H9 (cell line): ENCODE data around the gene TTC6. TPM values are rescaled to one million over a fixed set of nuclear protein-coding genes. Genes with fewer than 3 reads are reported as not detected.

Experiments used
- DNase-seq: peaks from one replicate; pipeline ENCODE4 v3.0.0-alpha.2; 2017
- H2AFZ ChIP-seq: one replicate; pipeline ENCODE4 v1.6.1; 2013; ENCODE audit warnings: mild to moderate bottlenecking, low read length, control low read depth, moderate library complexity
- H2AK5ac ChIP-seq: 2 replicates; pipeline ENCODE4 v1.6.1; 2013; ENCODE audit warnings: low read length, control low read depth, mixed read lengths; ENCODE audit not compliant: insufficient read length
- H2BK120ac ChIP-seq: one replicate; pipeline ENCODE4 v1.6.1; 2013; ENCODE audit warnings: low read depth, mild to moderate bottlenecking, low read length, control low read depth, inconsistent platforms; ENCODE audit not compliant: poor library complexity, severe bottlenecking
- H2BK12ac ChIP-seq: 2 replicates; pipeline ENCODE4 v1.6.1; 2013; ENCODE audit warnings: low read length, control low read depth, mixed read lengths, low read depth; ENCODE audit not compliant: insufficient read length
- H2BK15ac ChIP-seq: 2 replicates; pipeline ENCODE4 v1.6.1; 2013; ENCODE audit warnings: low read depth, low read length, control low read depth
- H2BK20ac ChIP-seq: one replicate; pipeline ENCODE4 v1.6.1; 2013; ENCODE audit warnings: low read depth, mild to moderate bottlenecking, low read length, control low read depth, inconsistent platforms; ENCODE audit not compliant: poor library complexity, severe bottlenecking
- H2BK5ac ChIP-seq: 2 replicates; pipeline ENCODE4 v1.6.1; 2013; ENCODE audit warnings: low read length, control low read depth, mixed read lengths; ENCODE audit not compliant: insufficient read length
- H3K14ac ChIP-seq: 2 replicates; pipeline ENCODE4 v1.6.1; 2013; ENCODE audit warnings: low read length, control low read depth; ENCODE audit not compliant: insufficient read depth
- H3K18ac ChIP-seq: 2 replicates; pipeline ENCODE4 v1.6.1; 2013; ENCODE audit warnings: low read depth, mild to moderate bottlenecking, mixed read lengths, low read length, control low read depth; ENCODE audit not compliant: insufficient read length
- H3K23ac ChIP-seq: 2 replicates; pipeline ENCODE4 v1.6.1; 2013; ENCODE audit warnings: low read length, control low read depth, mixed read lengths, low read depth; ENCODE audit not compliant: insufficient read length
- H3K23me2 ChIP-seq: 2 replicates; pipeline ENCODE4 v1.6.1; 2013; ENCODE audit warnings: low read depth, mild to moderate bottlenecking, mixed read lengths, low read length, control low read depth; ENCODE audit not compliant: insufficient read length, poor library complexity, severe bottlenecking
- H3K27ac ChIP-seq: 2 replicates; pipeline ENCODE4 v1.5.1; 2013; ENCODE audit warnings: low read length, control low read depth, mixed read lengths, low read depth; ENCODE audit not compliant: insufficient read length
- H3K27me3 ChIP-seq: 2 replicates; pipeline ENCODE4 v1.6.1; 2013; ENCODE audit warnings: low read length, control low read depth, inconsistent platforms; ENCODE audit not compliant: insufficient read depth
- H3K4ac ChIP-seq: 2 replicates; pipeline ENCODE4 v1.6.1; 2013; ENCODE audit warnings: low read depth, mild to moderate bottlenecking, control low read depth, inconsistent platforms, low read length, moderate library complexity
- H3K4me1 ChIP-seq: 2 replicates; pipeline ENCODE4 v1.6.1; 2013; ENCODE audit warnings: low read length, control low read depth, inconsistent platforms; ENCODE audit not compliant: insufficient read depth
- H3K4me2 ChIP-seq: 2 replicates; pipeline ENCODE4 v1.6.1; 2013; ENCODE audit warnings: low read length, control low read depth, mixed read lengths; ENCODE audit not compliant: insufficient read length, insufficient read depth
- H3K56ac ChIP-seq: 2 replicates; pipeline ENCODE4 v1.6.1; 2013; ENCODE audit warnings: low read depth, mild to moderate bottlenecking, mixed read lengths, low read length, control low read depth; ENCODE audit not compliant: insufficient read length
- H3K79me1 ChIP-seq: 2 replicates; pipeline ENCODE4 v1.6.1; 2013; ENCODE audit warnings: low read depth, mild to moderate bottlenecking, moderate library complexity, low read length, control low read depth, inconsistent platforms; ENCODE audit not compliant: insufficient read depth, poor library complexity, severe bottlenecking
- H3K79me2 ChIP-seq: 2 replicates; pipeline ENCODE4 v1.6.1; 2013; ENCODE audit warnings: low read length, control low read depth, inconsistent platforms; ENCODE audit not compliant: insufficient read depth
- H3K9ac ChIP-seq: 2 replicates; pipeline ENCODE4 v1.6.1; 2013; ENCODE audit warnings: low read length, control low read depth, mixed read lengths; ENCODE audit not compliant: insufficient read length; ENCODE audit errors: extremely low read depth
- H3K9me3 ChIP-seq: one replicate; pipeline ENCODE4 v1.6.1; 2013; ENCODE audit warnings: low read depth, low read length, inconsistent platforms; ENCODE audit not compliant: control insufficient read depth
- H3T11ph ChIP-seq: one replicate; pipeline ENCODE4 v1.6.1; 2013; ENCODE audit warnings: mild to moderate bottlenecking, low read length, control low read depth, inconsistent platforms
- H4K20me1 ChIP-seq: one replicate; pipeline ENCODE4 v1.6.1; 2013; ENCODE audit not compliant: control insufficient read depth, insufficient read length, insufficient read depth
- H4K5ac ChIP-seq: 2 replicates; pipeline ENCODE4 v1.6.1; 2013; ENCODE audit warnings: low read depth, mild to moderate bottlenecking, mixed read lengths, low read length, control low read depth; ENCODE audit not compliant: insufficient read length
- H4K8ac ChIP-seq: replicated peaks from 2 replicates; pipeline ENCODE4 v1.6.1; 2013; ENCODE audit warnings: low read length, control low read depth, mixed read lengths, low read depth; ENCODE audit not compliant: insufficient read length
- H4K91ac ChIP-seq: 2 replicates; pipeline ENCODE4 v1.6.1; 2013; ENCODE audit warnings: low read depth, mild to moderate bottlenecking, moderate library complexity, mixed read lengths, low read length, control low read depth; ENCODE audit not compliant: insufficient read length
- H3K27ac Mint-ChIP-seq, 3 experiments: 2 replicates in 2 of 3; 3 replicates in 1 of 3; pipeline ENCODE4 v1.8.0; 2020 to 2021; ENCODE audit warnings: mixed read lengths in 3 of 3, mild to moderate bottlenecking in 1 of 3, moderate library complexity in 1 of 3
- H3K27me3 Mint-ChIP-seq: 2 replicates; pipeline ENCODE4 v1.8.0; 2021; ENCODE audit warnings: low read depth, mild to moderate bottlenecking, moderate library complexity, mixed read lengths
- H3K36me3 Mint-ChIP-seq, 3 experiments: 2 replicates in 2 of 3; 3 replicates in 1 of 3; pipeline ENCODE4 v1.8.0; 2020 to 2021; ENCODE audit warnings: low read depth in 3 of 3, mixed read lengths in 3 of 3; ENCODE audit not compliant: insufficient read depth in 1 of 3
- H3K4me1 Mint-ChIP-seq, 2 experiments: 2 replicates each; pipeline ENCODE4 v1.8.0; 2020; ENCODE audit warnings: mixed read lengths in 2 of 2
- H3K4me3 Mint-ChIP-seq, 2 experiments: 2 replicates in 1 of 2; 3 replicates in 1 of 2; pipeline ENCODE4 v1.8.0; 2020 to 2021; ENCODE audit warnings: mild to moderate bottlenecking in 2 of 2, mixed read lengths in 2 of 2, moderate library complexity in 1 of 2
- H3K9me3 Mint-ChIP-seq, 2 experiments: 2 replicates in 1 of 2; 3 replicates in 1 of 2; pipeline ENCODE4 v1.8.0; 2020; ENCODE audit warnings: mild to moderate bottlenecking in 2 of 2, mixed read lengths in 2 of 2, moderate library complexity in 1 of 2
- CTCF ChIP-seq: fragments of 200-600 bp; sonication (generic); conservative IDR thresholded peaks from 3 replicates; pipeline ENCODE4 v1.8.0; 2021; ENCODE audit warnings: antibody characterized with exemption, mild to moderate bottlenecking
- WGBS: extraction: QIAGEN DNeasy Blood & Tissue Kit; methylation state at CpG from one replicate; pipeline ENCODE4 v1.1.7; 2013; ENCODE audit warnings: missing lambda C conversion rate, low lambda C conversion rate, mixed read lengths; ENCODE audit not compliant: insufficient read length; ENCODE audit errors: extremely low coverage; 5-methylcytosine and 5-hydroxymethylcytosine counted together
- total RNA-seq: library from RNA; stranded (reverse); gene quantifications from 2 replicates; pipeline ENCODE4 v1.2.1, GENCODE V29; 2021

Gene TTC6
- total RNA-seq, 1 experiment from 2014 or later: 0.24 TPM

DNA sequence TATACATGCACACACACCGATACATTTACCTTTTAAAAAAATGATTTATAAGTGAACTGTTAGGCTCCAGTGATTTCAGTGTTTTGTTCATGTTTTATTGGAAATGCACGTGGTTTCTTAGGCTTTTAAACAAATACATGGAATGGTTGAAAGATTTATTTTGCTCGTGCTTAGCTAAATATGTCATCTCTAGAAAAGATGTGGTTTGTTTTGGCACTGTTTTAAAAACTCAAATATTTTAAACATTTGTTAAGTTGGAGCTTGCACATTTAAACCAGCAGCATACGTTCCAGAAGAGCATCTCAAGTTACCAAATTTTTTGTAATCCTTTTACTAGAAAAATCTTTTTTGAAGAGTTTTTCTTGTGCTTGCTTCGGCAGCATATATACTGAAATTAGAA, 44.9 kb upstream of the TTC6 start:
- no CpG with 5 or more reads among the region's 5 CpGs for WGBS
- no peak overlapping the region for H3K56ac ChIP-seq
- peaks cover 14 to 15% of the 10 kb centered on the region in 2 experiments for H3K9me3 Mint-ChIP-seq
- H3K23me2 ChIP-seq: no peaks in the 10 kb centered on the region
- no peaks in the 10 kb centered on the region for H3K4me1 ChIP-seq
- peaks cover 4 to 10% (median 7%) of the 10 kb centered on the region in 3 experiments; a peak in 5 of 7 replicates for H3K36me3 Mint-ChIP-seq
- H2BK120ac ChIP-seq: no peak overlapping the region
- no peaks in the 10 kb centered on the region for H3K27me3 ChIP-seq
- DNase-seq: no peak
- H3T11ph ChIP-seq: no peak overlapping the region
- no peak overlapping the region for H2AK5ac ChIP-seq
- H2AFZ ChIP-seq: no peak overlapping the region
- H3K4me1 Mint-ChIP-seq: no peaks in the 10 kb centered on the region
- no peak overlapping the region for H4K8ac ChIP-seq
- H3K4ac ChIP-seq: no peak overlapping the region
- no peak overlapping the region for H2BK12ac ChIP-seq
- no peak overlapping the region for H3K4me2 ChIP-seq
- H4K5ac ChIP-seq: no peak overlapping the region
- no peaks in the 10 kb centered on the region for H4K20me1 ChIP-seq
- H3K14ac ChIP-seq: no peak overlapping the region
- H3K27ac Mint-ChIP-seq: no peak overlapping the region
- TF ChIP-seq CTCF: no peak
- H3K9me3 ChIP-seq: no peaks in the 10 kb centered on the region
- no peak overlapping the region for H3K27ac ChIP-seq
- no peak overlapping the region for H3K23ac ChIP-seq
- H3K9ac ChIP-seq: no peak overlapping the region
- no peak overlapping the region for H3K18ac ChIP-seq
- no peak overlapping the region for H2BK5ac ChIP-seq
- H3K79me1 ChIP-seq: no peaks in the 10 kb centered on the region
- H2BK15ac ChIP-seq: no peak overlapping the region
- H3K79me2 ChIP-seq: no peaks in the 10 kb centered on the region
- no peak overlapping the region for H2BK20ac ChIP-seq
- no peak overlapping the region for H4K91ac ChIP-seq
- H3K4me3 Mint-ChIP-seq: no peak overlapping the region
- H3K27me3 Mint-ChIP-seq: no peaks in the 10 kb centered on the region
